Cerebellar cortex (tissue), 1 donor: ENCODE results near the gene EIF4ENIF1.
"Not testable (repeated sequence)": the region's sequence is repeated elsewhere in the genome, so short reads cannot be mapped to it uniquely, and the experiment has no call there.

Source experiments
- DNase-seq: peaks from one replicate; pipeline ENCODE4 v3.0.0-alpha.2; 2015; ENCODE audit warnings: low spot score

EIF4ENIF1 gene

DNA sequence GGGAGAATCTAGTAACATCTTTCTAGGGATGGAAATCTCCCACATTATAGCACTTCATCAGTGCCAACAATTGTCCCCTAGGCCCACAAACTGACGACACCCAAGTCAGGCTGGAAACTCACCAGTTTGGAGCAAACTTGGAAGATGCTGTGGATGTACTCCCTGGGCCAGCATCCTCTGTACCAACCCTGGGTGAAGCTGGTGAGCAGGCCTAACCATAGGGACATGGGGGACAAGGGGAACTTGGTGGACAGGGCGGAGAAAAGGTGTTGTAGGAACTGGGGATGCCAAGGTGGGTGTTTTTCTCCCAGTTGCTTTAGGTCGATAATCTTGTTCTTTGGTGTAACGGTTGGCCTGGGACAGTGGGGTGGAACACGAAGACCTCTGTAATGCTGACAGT is 48.0 kb downstream of the EIF4ENIF1 start:
- no peak for DNase-seq

DNA sequence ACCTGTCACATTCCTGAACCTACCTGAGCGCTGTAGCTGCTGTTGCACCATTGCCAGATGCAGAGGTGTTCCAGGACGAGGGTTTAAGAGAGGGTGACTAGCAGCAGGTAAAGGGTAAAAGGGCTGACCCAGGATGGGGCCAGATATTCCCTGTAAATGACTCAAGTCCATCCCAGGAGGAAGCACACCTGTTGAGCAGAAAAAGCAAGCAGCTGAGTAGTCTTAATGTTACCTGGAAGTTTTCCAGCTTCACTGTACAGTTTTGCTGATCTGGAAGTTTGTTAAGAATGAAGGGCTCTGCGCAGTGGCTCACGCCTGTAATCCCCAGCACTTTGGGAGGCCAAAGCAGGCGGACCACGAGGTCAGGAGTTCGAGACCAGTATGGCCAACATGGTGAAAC is 49.0 kb downstream of the EIF4ENIF1 start:
- DNase-seq, result no peak

DNA sequence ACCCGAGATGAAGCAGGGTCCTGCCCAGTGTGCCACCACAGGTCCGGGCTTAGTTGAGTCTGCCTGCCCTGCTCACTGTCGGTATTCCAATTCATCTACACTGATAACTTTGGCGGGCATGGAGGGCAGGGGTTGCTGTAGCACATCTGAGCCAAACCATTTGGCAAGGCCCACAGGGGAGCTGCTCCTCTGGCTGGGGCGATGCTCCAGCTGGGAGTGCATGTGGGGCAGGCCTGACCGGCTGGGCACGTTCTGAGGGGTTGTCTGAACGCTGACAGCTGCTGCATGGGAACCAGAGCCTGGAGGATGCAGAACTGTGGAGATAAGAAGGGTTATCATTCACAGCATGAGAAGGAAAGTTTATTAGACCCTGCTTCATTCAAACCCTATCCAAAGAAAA is 49.8 kb downstream of the EIF4ENIF1 start:
- no peak for DNase-seq

DNA sequence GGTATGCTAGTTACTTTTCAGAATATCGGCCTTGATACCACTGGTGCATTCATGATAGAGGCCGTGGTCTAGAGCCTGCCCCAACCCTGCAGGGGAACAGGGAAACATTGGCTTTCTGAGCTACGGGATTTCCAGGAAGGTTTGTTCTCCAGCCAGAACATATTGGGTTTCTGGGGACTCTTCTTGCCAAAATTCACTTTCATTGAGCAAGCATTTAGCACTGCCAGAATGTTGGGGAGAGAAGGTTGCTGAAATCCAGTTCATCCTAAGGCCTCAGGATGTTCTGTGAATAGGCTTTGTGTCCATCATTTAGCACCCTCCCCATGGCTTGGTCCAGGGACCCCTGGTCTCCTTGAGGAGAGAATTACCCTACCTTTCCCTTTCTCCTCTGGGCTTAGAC is 53.5 kb downstream of the EIF4ENIF1 start:
- DNase-seq, result no peak

DNA sequence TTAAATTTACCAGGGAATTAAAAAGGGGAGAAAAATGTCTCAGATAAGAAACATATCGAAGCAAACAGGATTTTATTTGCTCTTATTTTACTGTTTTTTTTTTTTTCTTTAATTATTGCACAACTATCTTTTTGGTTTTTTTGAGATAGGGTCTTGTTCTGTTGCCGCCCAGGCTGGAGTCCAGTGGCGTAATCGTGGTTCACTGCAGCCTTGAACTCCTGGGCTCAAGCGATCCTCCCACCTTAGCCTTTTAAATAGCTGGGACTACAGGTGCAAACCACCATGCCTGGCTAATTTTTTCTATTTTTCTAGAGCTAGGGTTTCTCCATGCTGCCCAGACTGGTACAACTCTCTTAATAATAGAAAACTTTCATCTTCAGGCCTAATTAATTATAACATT is 57.7 kb downstream of the EIF4ENIF1 start:
- no peak for DNase-seq

DNA sequence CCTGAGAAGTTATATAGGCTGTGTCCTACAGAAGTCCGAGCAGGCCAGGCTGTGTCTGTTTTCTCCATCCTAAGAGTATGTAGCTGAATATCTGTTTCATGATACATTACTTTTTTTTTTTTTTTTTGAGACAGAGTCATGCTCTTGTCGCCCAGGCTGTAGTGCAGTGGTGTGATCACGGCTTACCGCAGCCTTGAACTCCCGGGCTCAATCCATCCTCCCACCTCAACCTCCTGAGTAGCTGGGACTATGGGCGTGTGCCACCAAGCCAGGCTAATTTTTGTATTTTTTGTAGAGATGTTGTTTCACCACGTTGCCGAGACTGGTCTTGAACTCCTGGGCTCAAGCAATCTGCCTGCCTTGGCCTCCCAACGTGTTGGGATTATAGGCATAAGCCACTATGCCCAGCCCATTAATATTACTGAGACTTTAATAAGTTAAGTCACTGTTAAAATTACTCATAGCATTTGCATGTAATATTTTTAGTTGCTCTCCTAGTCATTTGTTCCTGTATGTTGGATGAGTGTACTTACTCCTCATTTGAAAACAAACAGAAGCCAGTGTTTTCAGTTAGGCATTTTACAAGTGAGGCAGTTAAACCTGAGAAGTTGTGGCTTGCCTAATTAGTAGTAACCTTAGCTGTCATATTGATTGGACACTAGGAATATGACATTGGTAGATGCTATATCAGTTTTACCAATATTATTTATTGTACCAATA is 64.2 kb downstream of the EIF4ENIF1 start:
- no peak for DNase-seq

DNA sequence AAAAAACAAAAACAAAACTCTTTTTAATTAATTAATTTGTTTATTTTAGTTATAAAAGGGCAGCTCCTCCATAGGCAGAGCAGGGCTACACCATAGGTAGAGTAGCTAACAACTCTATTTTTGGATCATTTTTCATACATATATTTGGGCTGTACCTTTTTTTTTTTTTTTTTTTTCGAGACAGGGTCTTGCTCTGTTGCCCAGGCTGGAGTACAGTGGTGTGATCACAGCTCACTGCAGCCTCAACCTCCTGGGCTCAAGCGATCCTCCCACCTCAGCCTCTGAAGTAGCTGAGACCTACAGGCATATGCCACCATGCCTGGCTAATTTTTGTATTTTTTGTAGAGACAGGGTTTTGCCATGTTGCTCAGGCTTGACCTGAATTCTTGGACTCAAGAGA is 87.3 kb downstream of the EIF4ENIF1 start:
- DNase-seq, result not testable (repeated sequence)

DNA sequence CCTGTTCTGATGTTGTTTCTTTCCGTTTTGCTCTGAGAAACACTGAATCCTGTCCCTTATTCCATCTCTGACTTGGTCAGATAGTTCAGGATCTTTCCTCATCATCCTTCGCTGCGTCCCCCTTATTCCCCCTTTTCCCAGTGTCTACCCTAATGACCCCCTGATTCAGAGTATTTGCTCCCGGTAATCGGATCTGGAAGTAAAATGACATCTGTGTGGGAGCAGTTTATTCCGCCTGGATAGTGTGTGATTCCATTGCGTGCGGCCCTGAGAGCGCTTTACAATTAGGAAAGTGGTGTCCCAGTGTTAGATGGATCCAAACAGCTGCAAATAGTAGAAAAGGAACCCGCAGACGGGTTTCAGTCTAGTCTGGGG is 89.6 kb downstream of the EIF4ENIF1 start:
- DNase-seq, result no peak

DNA sequence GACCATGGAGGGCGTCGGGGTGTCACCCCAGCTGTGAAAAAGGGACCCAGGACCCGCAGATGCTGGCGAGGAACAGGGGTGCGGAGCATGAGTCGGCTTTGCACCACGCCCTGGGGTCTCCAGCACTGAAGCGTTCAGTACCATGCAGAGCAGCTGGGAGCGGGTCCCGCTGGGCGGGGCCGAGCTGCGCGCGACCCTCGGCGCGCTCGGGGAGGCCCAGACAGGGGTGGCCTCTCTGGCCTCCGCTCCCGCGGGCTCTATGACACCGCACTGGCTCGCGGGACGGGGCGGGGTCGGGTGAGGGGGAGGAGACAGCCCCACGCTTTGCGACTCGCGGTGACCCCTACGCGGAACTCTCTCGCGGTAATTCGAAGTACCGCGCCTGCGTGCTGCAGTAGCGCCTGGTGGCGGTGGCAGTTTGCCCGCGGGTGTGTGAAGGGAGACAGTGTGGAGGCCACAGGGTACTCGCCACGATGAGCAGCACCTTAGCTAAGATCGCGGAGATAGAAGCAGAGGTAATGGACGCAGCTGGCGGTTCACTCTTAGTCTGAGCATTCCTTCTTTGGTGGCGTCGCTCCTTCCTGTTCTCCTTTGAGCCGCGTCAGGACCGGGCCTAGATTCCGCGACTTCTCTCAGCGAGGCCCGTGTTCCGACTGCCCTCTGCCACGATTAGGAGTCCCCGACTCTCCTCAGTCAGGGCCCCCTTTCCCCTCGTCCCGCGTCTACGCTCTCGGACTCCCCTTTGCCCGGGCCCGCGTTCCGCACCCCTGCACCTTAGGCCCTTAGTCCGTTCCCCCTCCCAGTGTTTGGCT is 90.2 kb downstream of the EIF4ENIF1 start, which contains the start of gene DRG1:
Gene DRG1, plus strand, starts transcription at position 394 of the 812 bp plus-strand sequence. Its CDS starts 80 bp downstream, at position 474.
- DNase-seq, result peak; percentile 96

DNA sequence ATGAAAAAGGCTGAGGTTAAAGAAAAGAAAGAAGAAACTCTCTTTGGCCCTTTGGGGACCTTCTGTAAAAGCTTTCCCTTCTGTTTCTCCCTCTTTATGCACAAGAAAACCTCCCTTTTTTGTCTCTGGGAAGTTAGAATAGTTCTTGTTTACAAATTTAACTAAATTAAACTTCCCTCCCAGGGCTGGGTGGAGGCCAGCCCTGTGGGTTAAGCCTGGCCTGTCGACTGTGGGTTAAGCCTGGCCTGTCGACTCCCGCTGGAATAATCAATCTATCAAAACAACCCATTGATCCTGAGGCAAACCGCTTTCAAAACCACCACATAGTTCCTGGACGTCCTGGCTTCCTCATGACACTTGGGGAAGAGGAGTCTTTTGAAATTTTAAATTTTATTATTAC is 91.4 kb downstream of the EIF4ENIF1 start:
- DNase-seq, result no peak

DNA sequence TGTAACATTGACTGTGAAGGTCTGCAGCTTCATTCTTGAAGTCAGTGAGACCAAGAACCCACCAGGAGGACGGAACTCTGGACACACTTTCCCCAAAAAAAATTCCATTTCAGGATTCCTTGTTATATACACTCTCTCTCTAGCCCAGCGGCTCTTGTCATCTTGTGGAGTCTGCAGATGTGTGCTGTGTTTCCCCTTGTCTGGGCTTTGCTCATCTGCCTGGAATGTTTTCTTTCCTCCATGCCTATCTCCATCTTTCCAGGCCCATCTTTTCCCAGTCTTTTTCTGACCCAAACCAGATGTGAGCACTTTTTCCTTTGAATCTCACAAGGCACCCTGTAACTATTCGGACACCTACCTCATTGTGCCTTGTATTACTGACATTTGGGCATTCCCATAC is 95.3 kb downstream of the EIF4ENIF1 start:
- no peak for DNase-seq

DNA sequence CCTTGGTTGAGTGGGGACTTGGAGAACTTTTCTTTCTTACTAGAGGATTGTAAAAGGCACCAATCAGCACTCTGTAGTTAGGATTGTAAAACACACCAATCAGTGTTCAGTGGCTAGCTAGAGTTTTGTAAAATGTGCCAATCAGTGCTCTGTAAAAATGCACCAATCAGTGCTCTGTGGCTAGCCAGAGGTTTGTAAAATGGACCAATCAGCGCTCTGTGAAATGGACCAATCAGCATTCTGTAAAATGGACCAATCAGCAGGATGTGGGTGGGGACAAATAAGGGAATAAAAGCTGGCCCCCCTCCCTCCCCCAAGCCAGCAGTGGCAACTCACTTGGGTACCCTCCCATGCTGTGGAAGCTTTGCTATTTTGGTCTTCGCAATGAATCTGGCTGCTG is 95.7 kb downstream of the EIF4ENIF1 start:
- DNase-seq, result no peak
